ENCODE results near the gene ANAPC5. TPM values are rescaled to one million over a fixed set of nuclear protein-coding genes. Genes with fewer than 3 reads are reported as not detected.

ANAPC5 gene
- total and polyA plus RNA-seq, 2 donors (not counting 1 experiment from before 2014, with no cell fraction given) = 113 to 149 TPM

GRCh38 chr12:121264951-121265515 is 87.2 kb downstream of the ANAPC5 start:
- Histone ChIP-seq H3K79me2 (ENCODE audit: control insufficient read depth, insufficient read depth, low read length) (no peaks in the 10 kb centered on the region), H3K36me3 (ENCODE audit: control insufficient read depth, insufficient read depth, low read length) (peaks cover 11% of the 10 kb centered on the region), H3K27ac (ENCODE audit: insufficient read depth, low read length) (no peak overlapping the region), H3K4me1 (ENCODE audit: control insufficient read depth, extremely low read depth, insufficient read depth, low read length) (no peaks in the 10 kb centered on the region), H4K20me1 (ENCODE audit: control insufficient read depth, extremely low read depth, insufficient read depth, low read length) (no peaks in the 10 kb centered on the region), H3K4me2 (ENCODE audit: extremely low read depth, insufficient read depth, low read length) (no peak overlapping the region), H2AFZ (ENCODE audit: low read length) (no peak overlapping the region), H3K9me3 (ENCODE audit: control insufficient read depth, insufficient read depth, low read depth, low read length) (no peaks in the 10 kb centered on the region), H3K4me3 (replicated peaks in 1 of 4; ENCODE audit: control extremely low read depth in 1 of 4, insufficient read depth in 1 of 4, low read depth in 3 of 4, low read length in 4 of 4) (no peak overlapping the region), H3K9ac (ENCODE audit: insufficient read depth, low read length) (no peak overlapping the region), H3K27me3 (ENCODE audit: control insufficient read depth, insufficient read depth, low read length) (no peaks in the 10 kb centered on the region)
- no peak for TF ChIP-seq EZH2 (IDR thresholded peaks at IDR 0.05; ENCODE audit: low read length, missing control alignments)
- TF ChIP-seq, protein P1, sequence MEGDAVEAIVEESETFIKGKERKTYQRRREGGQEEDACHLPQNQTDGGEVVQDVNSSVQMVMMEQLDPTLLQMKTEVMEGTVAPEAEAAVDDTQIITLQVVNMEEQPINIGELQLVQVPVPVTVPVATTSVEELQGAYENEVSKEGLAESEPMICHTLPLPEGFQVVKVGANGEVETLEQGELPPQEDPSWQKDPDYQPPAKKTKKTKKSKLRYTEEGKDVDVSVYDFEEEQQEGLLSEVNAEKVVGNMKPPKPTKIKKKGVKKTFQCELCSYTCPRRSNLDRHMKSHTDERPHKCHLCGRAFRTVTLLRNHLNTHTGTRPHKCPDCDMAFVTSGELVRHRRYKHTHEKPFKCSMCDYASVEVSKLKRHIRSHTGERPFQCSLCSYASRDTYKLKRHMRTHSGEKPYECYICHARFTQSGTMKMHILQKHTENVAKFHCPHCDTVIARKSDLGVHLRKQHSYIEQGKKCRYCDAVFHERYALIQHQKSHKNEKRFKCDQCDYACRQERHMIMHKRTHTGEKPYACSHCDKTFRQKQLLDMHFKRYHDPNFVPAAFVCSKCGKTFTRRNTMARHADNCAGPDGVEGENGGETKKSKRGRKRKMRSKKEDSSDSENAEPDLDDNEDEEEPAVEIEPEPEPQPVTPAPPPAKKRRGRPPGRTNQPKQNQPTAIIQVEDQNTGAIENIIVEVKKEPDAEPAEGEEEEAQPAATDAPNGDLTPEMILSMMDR (conservative IDR thresholded peaks at IDR 0.05 in 1 of 2, IDR thresholded peaks at IDR 0.05 in 1 of 2; ENCODE audit: low read depth in 1 of 2, low read length in 2 of 2) = no peak
- no peak for DNase-seq (ENCODE audit: low read depth in 2 of 2)

DNA sequence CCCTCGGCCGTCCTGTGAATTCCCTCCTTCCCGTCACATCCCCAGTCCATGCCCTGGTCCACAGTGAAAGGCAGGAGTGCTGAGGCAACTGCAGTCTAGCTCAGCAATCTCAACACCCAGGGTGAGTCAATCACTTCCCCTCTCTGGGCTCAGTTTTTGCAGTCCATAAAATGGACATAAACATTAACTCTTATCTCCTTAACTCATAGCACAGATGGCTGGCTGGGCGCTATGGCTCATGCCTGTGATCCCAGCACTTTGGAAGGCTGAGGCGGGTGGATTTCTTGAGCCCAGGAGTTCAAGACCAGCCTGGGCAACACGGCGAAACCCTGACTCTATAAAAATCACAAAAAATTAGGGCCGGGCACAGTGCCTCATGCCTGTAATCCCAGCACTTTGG is 88.1 kb downstream of the ANAPC5 start:
- Histone ChIP-seq H3K27me3 (ENCODE audit: control insufficient read depth, insufficient read depth, low read length) (no peaks in the 10 kb centered on the region), H3K9me3 (ENCODE audit: control insufficient read depth, insufficient read depth, low read depth, low read length) (no peaks in the 10 kb centered on the region), H4K20me1 (ENCODE audit: control insufficient read depth, extremely low read depth, insufficient read depth, low read length) (no peaks in the 10 kb centered on the region), H2AFZ (ENCODE audit: low read length) (no peak overlapping the region), H3K36me3 (ENCODE audit: control insufficient read depth, insufficient read depth, low read length) (peaks cover 12% of the 10 kb centered on the region), H3K27ac (ENCODE audit: insufficient read depth, low read length) (no peak overlapping the region), H3K4me1 (ENCODE audit: control insufficient read depth, extremely low read depth, insufficient read depth, low read length) (no peaks in the 10 kb centered on the region), H3K79me2 (ENCODE audit: control insufficient read depth, insufficient read depth, low read length) (no peaks in the 10 kb centered on the region), H3K9ac (ENCODE audit: insufficient read depth, low read length) (no peak overlapping the region), H3K4me2 (ENCODE audit: extremely low read depth, insufficient read depth, low read length) (no peak overlapping the region), H3K4me3 (replicated peaks in 1 of 4; ENCODE audit: control extremely low read depth in 1 of 4, insufficient read depth in 1 of 4, low read depth in 3 of 4, low read length in 4 of 4) (no peak overlapping the region)
- TF ChIP-seq, protein P1 (conservative IDR thresholded peaks at IDR 0.05 in 1 of 2, IDR thresholded peaks at IDR 0.05 in 1 of 2; ENCODE audit: low read depth in 1 of 2, low read length in 2 of 2) = no peak
- TF ChIP-seq EZH2 (IDR thresholded peaks at IDR 0.05; ENCODE audit: low read length, missing control alignments) = no peak
- no peak for DNase-seq (ENCODE audit: low read depth in 2 of 2)

DNA sequence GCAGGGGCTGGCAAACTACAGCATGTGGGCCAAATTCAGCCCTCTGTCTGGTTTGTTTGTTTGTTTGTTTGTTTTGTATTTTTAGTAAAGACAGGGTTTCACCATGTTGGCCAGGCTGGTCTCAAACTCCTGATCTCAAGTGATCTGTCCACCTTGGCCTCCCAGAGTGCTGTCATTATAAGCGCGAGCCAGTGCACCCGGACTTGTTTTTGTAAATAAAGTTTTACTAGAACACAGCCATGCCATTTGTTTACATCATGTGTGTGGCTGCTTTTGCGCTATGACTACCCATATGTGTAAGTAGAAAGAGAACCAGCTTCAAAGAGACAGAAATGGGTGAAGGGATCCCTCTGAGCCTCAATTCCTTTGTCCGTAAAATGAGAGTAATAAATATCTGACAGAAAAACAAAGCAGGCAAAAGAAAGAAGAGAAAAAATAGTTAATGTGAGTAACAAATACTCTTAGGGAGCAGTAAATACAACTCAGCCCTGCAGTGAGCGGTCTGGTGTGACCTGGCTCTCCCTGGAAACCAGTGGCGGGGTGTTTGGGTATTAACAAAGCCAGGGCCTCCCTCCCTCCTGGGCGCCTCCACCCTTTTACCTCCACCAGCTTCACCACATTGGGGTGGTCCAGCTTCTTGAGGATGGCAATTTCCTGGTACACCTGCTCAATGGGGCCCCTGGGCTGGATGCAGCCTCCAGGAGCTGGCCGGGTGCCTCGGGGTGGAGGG is 88.8 kb downstream of the ANAPC5 start:
- Histone ChIP-seq H3K9me3 (ENCODE audit: control insufficient read depth, insufficient read depth, low read depth, low read length) (no peaks in the 10 kb centered on the region), H3K27me3 (ENCODE audit: control insufficient read depth, insufficient read depth, low read length) (no peaks in the 10 kb centered on the region), H3K79me2 (ENCODE audit: control insufficient read depth, insufficient read depth, low read length) (no peaks in the 10 kb centered on the region), H2AFZ (ENCODE audit: low read length) (no peak overlapping the region), H4K20me1 (ENCODE audit: control insufficient read depth, extremely low read depth, insufficient read depth, low read length) (no peaks in the 10 kb centered on the region), H3K4me2 (ENCODE audit: extremely low read depth, insufficient read depth, low read length) (no peak overlapping the region), H3K27ac (ENCODE audit: insufficient read depth, low read length) (no peak overlapping the region), H3K9ac (ENCODE audit: insufficient read depth, low read length) (no peak overlapping the region), H3K4me3 (replicated peaks in 1 of 4; ENCODE audit: control extremely low read depth in 1 of 4, insufficient read depth in 1 of 4, low read depth in 3 of 4, low read length in 4 of 4) (no peak overlapping the region), H3K36me3 (ENCODE audit: control insufficient read depth, insufficient read depth, low read length) (peaks cover 11% of the 10 kb centered on the region), H3K4me1 (ENCODE audit: control insufficient read depth, extremely low read depth, insufficient read depth, low read length) (no peaks in the 10 kb centered on the region)
- DNase-seq (ENCODE audit: low read depth in 2 of 2) = no peak
- no peak for TF ChIP-seq EZH2 (IDR thresholded peaks at IDR 0.05; ENCODE audit: low read length, missing control alignments)
- TF ChIP-seq, protein P1 (conservative IDR thresholded peaks at IDR 0.05 in 1 of 2, IDR thresholded peaks at IDR 0.05 in 1 of 2; ENCODE audit: low read depth in 1 of 2, low read length in 2 of 2) = no peak
